ENCODE results near the gene AGMO.

The AGMO gene

DNA sequence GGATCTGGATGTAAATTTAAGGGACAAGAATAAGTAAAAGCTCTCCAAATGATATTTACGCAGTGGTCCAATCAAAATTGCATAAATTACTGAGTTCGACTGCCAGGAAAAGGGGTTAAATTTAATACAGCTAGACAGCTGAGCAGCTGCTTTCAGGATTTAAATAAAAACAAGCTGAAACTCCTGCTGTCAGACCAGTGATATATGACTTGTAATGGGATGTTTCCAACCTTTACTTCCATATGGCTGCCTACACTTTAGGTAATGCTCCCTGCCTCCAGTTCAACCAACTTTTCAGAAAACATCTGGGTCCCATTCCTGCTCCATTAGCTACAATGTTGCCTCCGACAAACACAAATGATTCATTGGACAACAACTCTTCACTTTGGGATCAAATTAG lies 333.0 kb downstream of the AGMO start:
- no peak for DNase-seq
- Histone ChIP-seq H3K4me3 (ENCODE audit: low read depth, low read length) (no peak overlapping the region), H3K27me3 (no peaks in the 10 kb centered on the region), H3K36me3 (no peaks in the 10 kb centered on the region), H3K9me3 (no peaks in the 10 kb centered on the region), H3K4me1 (no peaks in the 10 kb centered on the region)
- no peak for TF ChIP-seq CTCF (IDR thresholded peaks at IDR 0.05; ENCODE audit: low read depth, low read length)

DNA sequence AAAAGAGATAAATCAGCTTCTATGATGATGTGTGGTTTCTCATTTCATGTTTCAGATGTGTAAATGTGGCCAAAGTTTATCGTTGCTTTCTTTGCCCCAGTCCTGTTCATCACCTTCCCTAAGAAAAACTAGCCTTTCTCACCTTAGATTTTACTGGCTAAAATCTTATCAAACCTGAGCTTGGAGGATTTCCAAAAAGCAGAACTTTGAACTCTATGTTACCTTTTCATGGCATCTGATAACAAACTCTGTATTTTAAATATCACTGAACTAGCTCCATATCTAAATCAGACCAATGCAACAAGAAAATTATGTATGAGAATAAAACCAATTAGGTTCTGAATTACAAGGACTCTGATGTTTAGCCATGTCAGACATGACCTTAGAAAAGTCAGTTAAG lies 335.8 kb downstream of the AGMO start:
- DNase-seq: no peak
- Histone ChIP-seq H3K4me3 (ENCODE audit: low read depth, low read length) (no peak overlapping the region), H3K4me1 (no peaks in the 10 kb centered on the region), H3K9me3 (no peaks in the 10 kb centered on the region), H3K27me3 (no peaks in the 10 kb centered on the region), H3K36me3 (no peaks in the 10 kb centered on the region)
- no peak for TF ChIP-seq CTCF (IDR thresholded peaks at IDR 0.05; ENCODE audit: low read depth, low read length)

- Histone ChIP-seq H3K4me3 (ENCODE audit: low read depth, low read length) (no peak overlapping the region), H3K27me3 (no peaks in the 10 kb centered on the region), H3K36me3 (no peaks in the 10 kb centered on the region), H3K4me1 (no peaks in the 10 kb centered on the region), H3K9me3 (no peaks in the 10 kb centered on the region)
- no peak for TF ChIP-seq CTCF (IDR thresholded peaks at IDR 0.05; ENCODE audit: low read depth, low read length)
- no peak for DNase-seq
Observed at GRCh38 chr7:15219758-15220157, 342.1 kb downstream of the AGMO start.

DNA sequence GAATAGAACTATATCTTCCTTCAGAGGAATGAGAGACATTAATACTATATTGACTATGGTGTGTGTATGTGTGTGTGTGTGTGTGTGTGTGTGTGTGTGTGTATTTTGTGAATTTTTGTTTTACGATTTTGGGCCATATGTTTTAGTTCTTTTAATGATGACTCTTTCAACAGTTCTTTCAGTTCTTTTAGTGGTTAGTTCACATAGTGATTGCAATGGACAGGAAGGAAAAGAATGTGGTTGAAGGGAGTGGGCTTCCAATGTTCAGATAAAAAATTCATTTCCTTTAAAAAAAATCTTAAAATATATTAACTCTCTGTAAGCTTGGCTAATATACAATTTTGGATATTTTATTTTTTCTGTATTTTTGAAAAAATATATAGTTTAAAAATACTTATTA lies 343.6 kb downstream of the AGMO start:
- no peaks in the 10 kb centered on the region for H3K27me3 ChIP-seq
- H3K36me3 ChIP-seq: no peaks in the 10 kb centered on the region
- no peaks in the 10 kb centered on the region for H3K4me1 ChIP-seq
- H3K4me3 ChIP-seq (ENCODE audit: low read depth, low read length): no peak overlapping the region
- no peak for DNase-seq
- TF ChIP-seq CTCF (IDR thresholded peaks at IDR 0.05; ENCODE audit: low read depth, low read length): no peak
- H3K9me3 ChIP-seq: no peaks in the 10 kb centered on the region

DNA sequence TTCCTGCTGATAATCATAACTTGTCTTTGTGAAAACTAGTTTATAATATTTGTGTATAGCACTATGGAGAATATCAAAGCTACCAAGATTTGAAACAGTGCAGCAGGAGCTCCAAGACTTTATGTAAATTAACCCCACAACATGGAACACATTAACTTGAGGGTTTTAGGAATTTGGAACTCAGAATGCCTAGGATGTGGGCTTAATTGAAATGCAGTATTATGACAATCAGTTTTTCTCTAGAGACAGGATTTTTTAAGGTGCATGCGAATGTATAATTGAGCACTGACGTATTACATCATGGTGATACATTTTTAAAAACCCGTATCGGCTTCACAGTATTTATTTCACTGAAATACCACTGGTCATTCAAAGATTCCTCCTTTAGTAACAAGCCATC lies 346.2 kb downstream of the AGMO start:
- TF ChIP-seq CTCF (IDR thresholded peaks at IDR 0.05; ENCODE audit: low read depth, low read length): no peak
- H3K4me1 ChIP-seq: no peaks in the 10 kb centered on the region
- H3K9me3 ChIP-seq: no peaks in the 10 kb centered on the region
- H3K27me3 ChIP-seq: no peaks in the 10 kb centered on the region
- DNase-seq: no peak
- no peak overlapping the region for H3K4me3 ChIP-seq (ENCODE audit: low read depth, low read length)
- no peaks in the 10 kb centered on the region for H3K36me3 ChIP-seq

DNA sequence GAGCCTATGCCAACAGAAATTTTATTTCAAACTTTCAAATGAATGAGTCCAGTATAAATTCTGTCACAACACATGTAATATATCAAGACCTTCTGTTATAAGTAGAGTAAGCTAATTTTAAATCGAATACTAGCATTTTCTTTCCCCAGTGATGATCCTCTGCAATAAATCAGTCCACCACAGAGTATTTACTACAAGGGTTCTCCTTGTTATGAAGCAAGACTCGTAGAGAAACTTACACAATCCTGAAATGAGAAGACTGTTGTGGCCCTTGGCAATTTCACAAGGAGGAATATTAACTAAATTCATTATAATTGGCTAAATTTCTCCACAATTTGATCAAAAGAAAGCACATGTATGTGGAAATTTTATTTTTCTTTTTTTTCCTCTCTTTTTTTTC lies 346.8 kb downstream of the AGMO start:
- no peak overlapping the region for H3K4me3 ChIP-seq (ENCODE audit: low read depth, low read length)
- no peak for DNase-seq
- TF ChIP-seq CTCF (IDR thresholded peaks at IDR 0.05; ENCODE audit: low read depth, low read length): no peak
- no peaks in the 10 kb centered on the region for H3K9me3 ChIP-seq
- H3K36me3 ChIP-seq: no peaks in the 10 kb centered on the region
- no peaks in the 10 kb centered on the region for H3K4me1 ChIP-seq
- no peaks in the 10 kb centered on the region for H3K27me3 ChIP-seq

Data from BE2C (cell line).